Measurements from ENCODE around the gene NRBP1. TPM values are rescaled to one million over a fixed set of nuclear protein-coding genes. Genes with fewer than 3 reads are reported as not detected.
A peak's percentile ranks its signal among the peaks of the same experiment; 100 is the strongest.

The NRBP1 gene
- total and polyA plus RNA-seq, 8 donors: 12.5 to 69.8 (median 49.9) TPM

GRCh38 chr2:27489118-27489497 lies 60.7 kb downstream of the NRBP1 start:
- intact Hi-C loops (cut with DNase I; ENCODE audit: low total_unique reads): no loop called here

DNA sequence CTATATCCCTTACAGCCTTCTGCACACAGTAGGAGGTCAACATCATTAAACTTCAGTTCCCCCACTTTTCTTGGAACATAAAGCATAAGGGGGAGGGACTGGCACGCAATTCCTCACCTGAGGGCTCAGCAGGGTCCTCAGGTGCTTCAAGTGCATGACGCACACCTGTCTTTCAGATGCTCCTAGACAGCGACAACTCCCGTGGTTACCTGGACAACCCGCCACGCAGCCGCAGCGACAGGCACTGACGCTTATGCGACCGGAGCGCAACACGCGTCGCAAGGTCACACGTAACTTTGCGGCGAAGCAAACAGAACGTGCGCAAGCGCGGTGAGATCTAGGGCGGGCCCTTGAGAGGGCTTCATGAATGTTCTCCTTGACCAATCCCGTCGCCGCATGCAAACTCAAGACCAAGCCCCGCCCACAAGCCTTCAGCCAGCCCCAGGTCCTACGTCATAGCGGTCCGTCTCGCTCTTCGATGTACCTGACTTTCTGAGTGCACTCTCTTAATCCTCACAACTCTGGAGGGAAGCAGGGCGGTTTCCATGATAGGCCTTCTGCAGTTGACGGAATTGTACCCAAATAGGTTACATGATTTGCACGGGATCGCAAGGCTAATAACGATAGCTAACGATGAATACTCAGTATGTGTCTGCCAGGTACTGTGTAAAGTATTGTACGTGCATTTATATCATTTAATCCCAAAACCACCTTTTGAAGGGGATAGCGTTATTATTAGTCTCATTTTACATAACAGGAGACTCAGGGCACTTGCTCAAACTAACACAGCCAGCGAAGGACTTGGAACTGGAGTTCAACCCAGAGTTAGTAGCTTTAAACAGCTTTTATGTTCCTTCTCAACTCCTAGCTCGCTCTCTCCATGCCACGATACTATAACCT lies 61.3 kb downstream of the NRBP1 start, which contains the start of gene IFT172:
TSS of gene IFT172 (minus strand) at position 246 of the 900 bp plus-strand sequence. CDS start at position 156, 90 bp downstream.
- H3K4me3 ChIP-seq: peak within 1 kb of the TSS; percentile 55 to 66 (median 58)
- WGBS, 5 donors: 6 to 9% (median 7%) methylated on average over 41 to 43 of the region's 43 CpGs
- TF ChIP-seq, protein P1, sequence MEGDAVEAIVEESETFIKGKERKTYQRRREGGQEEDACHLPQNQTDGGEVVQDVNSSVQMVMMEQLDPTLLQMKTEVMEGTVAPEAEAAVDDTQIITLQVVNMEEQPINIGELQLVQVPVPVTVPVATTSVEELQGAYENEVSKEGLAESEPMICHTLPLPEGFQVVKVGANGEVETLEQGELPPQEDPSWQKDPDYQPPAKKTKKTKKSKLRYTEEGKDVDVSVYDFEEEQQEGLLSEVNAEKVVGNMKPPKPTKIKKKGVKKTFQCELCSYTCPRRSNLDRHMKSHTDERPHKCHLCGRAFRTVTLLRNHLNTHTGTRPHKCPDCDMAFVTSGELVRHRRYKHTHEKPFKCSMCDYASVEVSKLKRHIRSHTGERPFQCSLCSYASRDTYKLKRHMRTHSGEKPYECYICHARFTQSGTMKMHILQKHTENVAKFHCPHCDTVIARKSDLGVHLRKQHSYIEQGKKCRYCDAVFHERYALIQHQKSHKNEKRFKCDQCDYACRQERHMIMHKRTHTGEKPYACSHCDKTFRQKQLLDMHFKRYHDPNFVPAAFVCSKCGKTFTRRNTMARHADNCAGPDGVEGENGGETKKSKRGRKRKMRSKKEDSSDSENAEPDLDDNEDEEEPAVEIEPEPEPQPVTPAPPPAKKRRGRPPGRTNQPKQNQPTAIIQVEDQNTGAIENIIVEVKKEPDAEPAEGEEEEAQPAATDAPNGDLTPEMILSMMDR (IDR thresholded peaks at IDR 0.05): peak in 1 of 7 experiments; percentile 6
- TF ChIP-seq EP300 (IDR thresholded peaks at IDR 0.05) (no peak), POLR2AphosphoS5 (IDR thresholded peaks at IDR 0.05) (peak; percentile 92 to 93 (median 93)), POLR2A (IDR thresholded peaks at IDR 0.05) (peak in 2 of 4 donors; percentile 24 to 62)

More at GRCh38 chr2:27489118-27489497, 60.7 kb downstream of the NRBP1 start:
- peaks cover 6 to 36% (median 25%) of the 10 kb centered on the region in 4 donors for H3K4me1 ChIP-seq
- no peaks in the 10 kb centered on the region for H3K9me3 ChIP-seq
- H3K27ac ChIP-seq: peak overlapping the region; percentile 6 to 87 (median 77)
- TF ChIP-seq POLR2A (IDR thresholded peaks at IDR 0.05) (no peak), POLR2AphosphoS5 (IDR thresholded peaks at IDR 0.05) (no peak)
- TF ChIP-seq, protein P1 (IDR thresholded peaks at IDR 0.05): no peak
- H3K4me3 ChIP-seq: peak overlapping the region; percentile 55 to 66 (median 58)
- peaks cover 0 to 23% (median 12%) of the 10 kb centered on the region in 4 donors for H3K36me3 ChIP-seq
- peaks cover 0 to 4% (median 0%) of the 10 kb centered on the region in 3 donors for H3K27me3 ChIP-seq
- peak in 1 of 2 donors; percentile 62 for DNase-seq
- 1 to 3% (median 3%) methylated on average over 11 of the region's 11 CpGs for WGBS, 5 donors

More for the DNA sequence above, 61.3 kb downstream of the NRBP1 start, which contains the start of gene IFT172:
- DNase-seq: peak; percentile 100
- Histone ChIP-seq H3K9me3 (no peaks in the 10 kb centered on the region), H3K27ac (peak within 1 kb of the TSS; percentile 21 to 87 (median 77)), H3K4me1 (peaks cover 6 to 43% (median 31%) of the 10 kb centered on the region in 4 donors), H3K36me3 (peaks cover 0 to 16% (median 6%) of the 10 kb centered on the region in 4 donors), H3K27me3 (peaks cover 0 to 11% (median 0%) of the 10 kb centered on the region in 3 donors)
- intact Hi-C loops (cut with DNase I; ENCODE audit: low total_unique reads): no loop called here

Small RNA genes within 50 kb of the gene (small RNA-seq; reads per million reads assigned to genes)
- 0 reads per million in 4 donors for gene RNU6-986P

Other genes with a start within 250 kb of the NRBP1 start
- gene ATRAID, start 216.6 kb upstream of the NRBP1 start, total RNA-seq: 100 to 1,000 TPM in 3 of 5 donors, 10 to 100 TPM in 2; 67.4 to 532 (median 131) TPM
- gene ATRAID, start 216.6 kb upstream of the NRBP1 start, polyA plus RNA-seq: 100 to 1,000 TPM in 2 of 3 donors, 10 to 100 TPM in 1; 86.6 to 140 (median 111) TPM
- gene SLC5A6, start 216.4 kb upstream of the NRBP1 start, total RNA-seq: 10 to 100 TPM; 19.3 to 71.0 (median 24.9) TPM
- 10 to 100 TPM in 1 of 3 donors, 1 to 10 TPM in 2; 5.7 to 15.0 (median 6.0) TPM for gene SLC5A6, start 216.4 kb upstream of the NRBP1 start, polyA plus RNA-seq
- 100 to 1,000 TPM in 2 of 5 donors, 10 to 100 TPM in 3; 12.2 to 130 (median 78.2) TPM for gene CAD, start 211.3 kb upstream of the NRBP1 start, total RNA-seq
- 10 to 100 TPM in 1 of 3 donors, 1 to 10 TPM in 2; 4.4 to 16.5 (median 6.5) TPM for gene CAD, start 211.3 kb upstream of the NRBP1 start, polyA plus RNA-seq
- not detected for gene SLC30A3, start 165.6 kb upstream of the NRBP1 start, total RNA-seq
- not detected for gene SLC30A3, start 165.6 kb upstream of the NRBP1 start, polyA plus RNA-seq
- gene DNAJC5G, start 153.2 kb upstream of the NRBP1 start, total RNA-seq: not detected
- not detected for gene DNAJC5G, start 153.2 kb upstream of the NRBP1 start, polyA plus RNA-seq
- gene TRIM54, start 146.2 kb upstream of the NRBP1 start, total RNA-seq: under 1 TPM in 1 of 5 donors, not detected in 4; 0.87 TPM
- under 1 TPM; 0.13 to 0.61 (median 0.25) TPM for gene TRIM54, start 146.2 kb upstream of the NRBP1 start, polyA plus RNA-seq
- 1 to 10 TPM in 1 of 5 donors, not detected in 4; 6.7 TPM for gene UCN, start 120.2 kb upstream of the NRBP1 start, total RNA-seq
- 1 to 10 TPM in 2 of 3 donors, not detected in 1; 3.5 to 4.1 TPM for gene UCN, start 120.2 kb upstream of the NRBP1 start, polyA plus RNA-seq
- gene MPV17, start 105.5 kb upstream of the NRBP1 start, total RNA-seq: 10 to 100 TPM in 4 of 5 donors, 1 to 10 TPM in 1; 8.7 to 98.0 (median 58.9) TPM
- gene MPV17, start 105.5 kb upstream of the NRBP1 start, polyA plus RNA-seq: 10 to 100 TPM; 41.7 to 84.0 (median 58.2) TPM
- 100 to 1,000 TPM in 1 of 5 donors, 10 to 100 TPM in 4; 25.7 to 125 (median 62.6) TPM for gene GTF3C2, start 71.9 kb upstream of the NRBP1 start, total RNA-seq
- gene GTF3C2, start 71.9 kb upstream of the NRBP1 start, polyA plus RNA-seq: 10 to 100 TPM; 18.8 to 37.1 (median 28.3) TPM
- gene EIF2B4, start 58.3 kb upstream of the NRBP1 start, total RNA-seq: 10 to 100 TPM; 16.2 to 42.2 (median 27.2) TPM
- gene EIF2B4, start 58.3 kb upstream of the NRBP1 start, polyA plus RNA-seq: 10 to 100 TPM; 42.0 to 63.9 (median 51.1) TPM
- 10 to 100 TPM; 28.6 to 70.4 (median 67.2) TPM for gene SNX17, start 58.0 kb upstream of the NRBP1 start, total RNA-seq
- gene SNX17, start 58.0 kb upstream of the NRBP1 start, polyA plus RNA-seq: 10 to 100 TPM; 58.3 to 70.2 (median 68.9) TPM
- 10 to 100 TPM; 10.3 to 58.9 (median 19.1) TPM for gene ZNF513, start 47.9 kb upstream of the NRBP1 start, total RNA-seq
- gene ZNF513, start 47.9 kb upstream of the NRBP1 start, polyA plus RNA-seq: 10 to 100 TPM; 12.4 to 23.6 (median 15.4) TPM
- 10 to 100 TPM; 10.5 to 44.6 (median 42.9) TPM for gene PPM1G, start 19.0 kb upstream of the NRBP1 start, total RNA-seq
- gene PPM1G, start 19.0 kb upstream of the NRBP1 start, polyA plus RNA-seq: 10 to 100 TPM; 40.0 to 49.8 (median 47.2) TPM
- gene KRTCAP3, start 13.8 kb downstream of the NRBP1 start, total RNA-seq: 100 to 1,000 TPM in 1 of 5 donors, 10 to 100 TPM in 3, not detected in 1; 16.5 to 140 (median 53.6) TPM
- 10 to 100 TPM; 31.2 to 65.2 (median 62.2) TPM for gene KRTCAP3, start 13.8 kb downstream of the NRBP1 start, polyA plus RNA-seq
- gene IFT172, start 61.1 kb downstream of the NRBP1 start, total RNA-seq: 10 to 100 TPM in 4 of 5 donors, 1 to 10 TPM in 1; 7.4 to 88.1 (median 14.0) TPM
- 10 to 100 TPM; 34.7 to 66.4 (median 43.9) TPM for gene IFT172, start 61.1 kb downstream of the NRBP1 start, polyA plus RNA-seq
- 10 to 100 TPM in 2 of 5 donors, 1 to 10 TPM in 2, under 1 TPM in 1; 0.89 to 23.3 (median 5.0) TPM for gene FNDC4, start 66.6 kb downstream of the NRBP1 start, total RNA-seq
- 10 to 100 TPM in 2 of 3 donors, 1 to 10 TPM in 1; 4.5 to 15.1 (median 10.1) TPM for gene FNDC4, start 66.6 kb downstream of the NRBP1 start, polyA plus RNA-seq
- 10 to 100 TPM in 4 of 5 donors, not detected in 1; 13.4 to 45.5 (median 33.3) TPM for gene GCKR, start 68.2 kb downstream of the NRBP1 start, total RNA-seq
- gene GCKR, start 68.2 kb downstream of the NRBP1 start, polyA plus RNA-seq: 10 to 100 TPM in 1 of 3 donors, 1 to 10 TPM in 2; 1.2 to 13.3 (median 2.1) TPM
- 10 to 100 TPM in 3 of 5 donors, 1 to 10 TPM in 2; 6.4 to 35.8 (median 14.2) TPM for gene ZNF512, start 154.4 kb downstream of the NRBP1 start, total RNA-seq
- gene ZNF512, start 154.4 kb downstream of the NRBP1 start, polyA plus RNA-seq: 10 to 100 TPM in 1 of 3 donors, 1 to 10 TPM in 2; 6.8 to 12.2 (median 9.3) TPM
- 1 to 10 TPM in 4 of 5 donors, under 1 TPM in 1; 0.87 to 3.1 (median 1.8) TPM for gene CCDC121, start 200.4 kb downstream of the NRBP1 start, total RNA-seq
- gene CCDC121, start 200.4 kb downstream of the NRBP1 start, polyA plus RNA-seq: 1 to 10 TPM; 1.7 to 2.4 (median 2.1) TPM
- gene GPN1, start 200.4 kb downstream of the NRBP1 start, total RNA-seq: 10 to 100 TPM; 10.1 to 68.7 (median 33.0) TPM
- 10 to 100 TPM; 20.6 to 31.6 (median 28.2) TPM for gene GPN1, start 200.4 kb downstream of the NRBP1 start, polyA plus RNA-seq
- gene SUPT7L, start 235.0 kb downstream of the NRBP1 start, total RNA-seq: 10 to 100 TPM; 18.2 to 50.9 (median 29.6) TPM
- gene SUPT7L, start 235.0 kb downstream of the NRBP1 start, polyA plus RNA-seq: 10 to 100 TPM; 10.1 to 22.0 (median 13.2) TPM
- gene SLC4A1AP, start 235.3 kb downstream of the NRBP1 start, total RNA-seq: 10 to 100 TPM; 25.7 to 58.9 (median 30.6) TPM
- gene SLC4A1AP, start 235.3 kb downstream of the NRBP1 start, polyA plus RNA-seq: 10 to 100 TPM; 11.2 to 12.2 (median 11.9) TPM

All from stomach (tissue), 9 donors.